Esophagus muscularis mucosa (tissue), 3 donors: ENCODE measurements around the gene GPS2.

Experiments
- CTCF ChIP-seq, 3 experiments: fragments of 200-600 bp in 2 of 3; fragments of 450-650 bp in 1 of 3; sonication (generic) in 2 of 3; IDR thresholded peaks; one replicate each; pipeline ENCODE4 v1.5.1; 2017 to 2019; ENCODE audit warnings: antibody characterized with exemption in 3 of 3, mild to moderate bottlenecking in 2 of 3, moderate library complexity in 1 of 3
- POLR2AphosphoS5 ChIP-seq, 2 donors: sonication (generic); formaldehyde crosslinking; IDR thresholded peaks; one replicate each; pipeline ENCODE4 v1.6.1; 2017; ENCODE audit warnings: antibody characterized with exemption in 2 of 2

- TF ChIP-seq POLR2AphosphoS5 (IDR thresholded peaks at IDR 0.05) = no peak
- no peak for TF ChIP-seq CTCF (IDR thresholded peaks at IDR 0.05)
Observed at GRCh38 chr17:7324438-7324779, 9.2 kb upstream of the GPS2 start.
